HG02852 (cell line): Measurements from ENCODE around the gene ALB.

Experiments used
- ATAC-seq: cut with Tn5 transposase; IDR thresholded peaks from one replicate; pipeline ENCODE4 v1.9.1; 2021; ENCODE audit warnings: mild to moderate bottlenecking, moderate library complexity; ENCODE audit not compliant: unreplicated experiment

Gene ALB

GRCh38 chr4:73429826-73430587, 25.9 kb downstream of the ALB start:
- no peak for ATAC-seq

- no peak for ATAC-seq
Measured at GRCh38 chr4:73431813-73432168, 27.7 kb downstream of the ALB start.

GRCh38 chr4:73432169-73433000, 28.3 kb downstream of the ALB start:
- no peak for ATAC-seq

GRCh38 chr4:73433140-73433539, 29.1 kb downstream of the ALB start:
- ATAC-seq = no peak

- no peak for ATAC-seq
Measured at GRCh38 chr4:73434311-73434710, 30.2 kb downstream of the ALB start.

GRCh38 chr4:73435984-73436383, 31.9 kb downstream of the ALB start, which contains the start of gene AFP:
TSS of gene AFP (plus strand) at chr4:73436221. CDS start at chr4:73436263, 42 bp downstream.
- ATAC-seq = no peak

GRCh38 chr4:73436674-73437557, 32.8 kb downstream of the ALB start:
- no peak for ATAC-seq

GRCh38 chr4:73437558-73437956, 33.5 kb downstream of the ALB start:
- no peak for ATAC-seq

- ATAC-seq = no peak
Measured at GRCh38 chr4:73438048-73438447, 34.0 kb downstream of the ALB start.

- no peak for ATAC-seq
Measured at GRCh38 chr4:73438582-73439215, 34.6 kb downstream of the ALB start.

- ATAC-seq = no peak
Measured at GRCh38 chr4:73439445-73439844, 35.4 kb downstream of the ALB start.

GRCh38 chr4:73439991-73440390, 35.9 kb downstream of the ALB start:
- no peak for ATAC-seq

GRCh38 chr4:73440653-73441052, 36.6 kb downstream of the ALB start:
- no peak for ATAC-seq

- no peak for ATAC-seq
Measured at GRCh38 chr4:73442275-73442674, 38.2 kb downstream of the ALB start.

- ATAC-seq = no peak
Measured at GRCh38 chr4:73443224-73443623, 39.1 kb downstream of the ALB start.

- no peak for ATAC-seq
Measured at GRCh38 chr4:73445383-73446335, 41.6 kb downstream of the ALB start.

GRCh38 chr4:73446336-73446938, 42.4 kb downstream of the ALB start:
- peak; percentile 99 for ATAC-seq

- no peak for ATAC-seq
Measured at GRCh38 chr4:73447671-73448070, 43.6 kb downstream of the ALB start.
